ENCODE measurements around the gene GNAI3.

DNA sequence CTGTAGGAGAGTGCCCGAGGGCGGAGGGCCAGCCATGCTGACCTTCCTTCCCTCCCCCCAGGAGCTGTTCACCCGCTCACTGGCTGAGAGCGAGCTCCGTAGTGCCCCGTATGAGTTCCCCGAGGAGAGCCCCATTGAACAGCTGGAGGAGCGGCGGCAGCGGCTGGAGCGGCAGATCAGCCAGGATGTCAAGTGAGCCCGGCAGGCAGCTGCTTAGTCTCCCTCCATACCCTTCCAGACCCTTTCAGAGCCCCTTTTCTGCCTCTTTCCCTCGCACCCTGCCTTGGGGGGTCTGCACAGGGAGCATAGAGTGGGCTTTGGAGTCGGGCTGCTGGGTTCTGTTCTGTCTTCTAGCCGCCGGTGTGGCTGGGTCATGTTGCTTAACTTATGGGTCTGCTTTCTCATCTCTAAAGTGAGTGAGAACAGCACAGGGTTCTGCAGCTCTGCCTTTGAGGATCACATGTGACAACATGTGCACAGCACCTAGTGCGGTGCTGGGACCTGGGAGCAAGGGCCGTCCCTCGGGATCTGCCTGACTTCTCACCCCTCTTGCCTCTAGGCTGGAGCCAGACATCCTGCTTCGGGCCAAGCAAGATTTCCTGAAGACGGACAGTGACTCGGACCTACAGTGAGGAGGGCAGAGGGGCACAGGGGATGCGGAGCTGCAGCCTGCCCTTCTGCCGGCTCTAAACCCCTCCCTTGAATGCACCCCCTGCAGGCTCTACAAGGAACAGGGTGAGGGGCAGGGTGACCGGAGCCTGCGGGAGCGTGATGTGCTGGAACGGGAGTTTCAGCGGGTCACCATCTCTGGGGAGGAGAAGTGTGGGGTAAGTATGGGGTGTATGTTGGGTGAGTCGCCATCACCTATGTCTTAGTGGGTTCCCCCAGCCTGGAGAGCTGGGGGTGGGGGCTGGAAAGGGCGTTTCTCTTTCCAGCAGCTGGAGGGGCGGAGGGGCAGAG, 77.5 kb downstream of the GNAI3 start:
- no peak for TF ChIP-seq POLR2A (IDR thresholded peaks at IDR 0.05)
- TF ChIP-seq, protein P1, sequence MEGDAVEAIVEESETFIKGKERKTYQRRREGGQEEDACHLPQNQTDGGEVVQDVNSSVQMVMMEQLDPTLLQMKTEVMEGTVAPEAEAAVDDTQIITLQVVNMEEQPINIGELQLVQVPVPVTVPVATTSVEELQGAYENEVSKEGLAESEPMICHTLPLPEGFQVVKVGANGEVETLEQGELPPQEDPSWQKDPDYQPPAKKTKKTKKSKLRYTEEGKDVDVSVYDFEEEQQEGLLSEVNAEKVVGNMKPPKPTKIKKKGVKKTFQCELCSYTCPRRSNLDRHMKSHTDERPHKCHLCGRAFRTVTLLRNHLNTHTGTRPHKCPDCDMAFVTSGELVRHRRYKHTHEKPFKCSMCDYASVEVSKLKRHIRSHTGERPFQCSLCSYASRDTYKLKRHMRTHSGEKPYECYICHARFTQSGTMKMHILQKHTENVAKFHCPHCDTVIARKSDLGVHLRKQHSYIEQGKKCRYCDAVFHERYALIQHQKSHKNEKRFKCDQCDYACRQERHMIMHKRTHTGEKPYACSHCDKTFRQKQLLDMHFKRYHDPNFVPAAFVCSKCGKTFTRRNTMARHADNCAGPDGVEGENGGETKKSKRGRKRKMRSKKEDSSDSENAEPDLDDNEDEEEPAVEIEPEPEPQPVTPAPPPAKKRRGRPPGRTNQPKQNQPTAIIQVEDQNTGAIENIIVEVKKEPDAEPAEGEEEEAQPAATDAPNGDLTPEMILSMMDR (IDR thresholded peaks at IDR 0.05) = no peak

All from heart left ventricle (tissue), 13 donors.